Measurements from ENCODE around the gene OR2A12.

- TF ChIP-seq EZH2 (IDR thresholded peaks at IDR 0.05; ENCODE audit: borderline replicate concordance, low read depth, low read length, poor library complexity, severe bottlenecking): no peak
- TF ChIP-seq, protein P1, sequence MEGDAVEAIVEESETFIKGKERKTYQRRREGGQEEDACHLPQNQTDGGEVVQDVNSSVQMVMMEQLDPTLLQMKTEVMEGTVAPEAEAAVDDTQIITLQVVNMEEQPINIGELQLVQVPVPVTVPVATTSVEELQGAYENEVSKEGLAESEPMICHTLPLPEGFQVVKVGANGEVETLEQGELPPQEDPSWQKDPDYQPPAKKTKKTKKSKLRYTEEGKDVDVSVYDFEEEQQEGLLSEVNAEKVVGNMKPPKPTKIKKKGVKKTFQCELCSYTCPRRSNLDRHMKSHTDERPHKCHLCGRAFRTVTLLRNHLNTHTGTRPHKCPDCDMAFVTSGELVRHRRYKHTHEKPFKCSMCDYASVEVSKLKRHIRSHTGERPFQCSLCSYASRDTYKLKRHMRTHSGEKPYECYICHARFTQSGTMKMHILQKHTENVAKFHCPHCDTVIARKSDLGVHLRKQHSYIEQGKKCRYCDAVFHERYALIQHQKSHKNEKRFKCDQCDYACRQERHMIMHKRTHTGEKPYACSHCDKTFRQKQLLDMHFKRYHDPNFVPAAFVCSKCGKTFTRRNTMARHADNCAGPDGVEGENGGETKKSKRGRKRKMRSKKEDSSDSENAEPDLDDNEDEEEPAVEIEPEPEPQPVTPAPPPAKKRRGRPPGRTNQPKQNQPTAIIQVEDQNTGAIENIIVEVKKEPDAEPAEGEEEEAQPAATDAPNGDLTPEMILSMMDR (conservative IDR thresholded peaks at IDR 0.05; ENCODE audit: low read depth, low read length): no peak
Measured at GRCh38 chr7:144130730-144131129, 44.7 kb downstream of the OR2A12 start.

Data from A673 (cell line).